ENCODE results near the gene NEURL1.

DNA sequence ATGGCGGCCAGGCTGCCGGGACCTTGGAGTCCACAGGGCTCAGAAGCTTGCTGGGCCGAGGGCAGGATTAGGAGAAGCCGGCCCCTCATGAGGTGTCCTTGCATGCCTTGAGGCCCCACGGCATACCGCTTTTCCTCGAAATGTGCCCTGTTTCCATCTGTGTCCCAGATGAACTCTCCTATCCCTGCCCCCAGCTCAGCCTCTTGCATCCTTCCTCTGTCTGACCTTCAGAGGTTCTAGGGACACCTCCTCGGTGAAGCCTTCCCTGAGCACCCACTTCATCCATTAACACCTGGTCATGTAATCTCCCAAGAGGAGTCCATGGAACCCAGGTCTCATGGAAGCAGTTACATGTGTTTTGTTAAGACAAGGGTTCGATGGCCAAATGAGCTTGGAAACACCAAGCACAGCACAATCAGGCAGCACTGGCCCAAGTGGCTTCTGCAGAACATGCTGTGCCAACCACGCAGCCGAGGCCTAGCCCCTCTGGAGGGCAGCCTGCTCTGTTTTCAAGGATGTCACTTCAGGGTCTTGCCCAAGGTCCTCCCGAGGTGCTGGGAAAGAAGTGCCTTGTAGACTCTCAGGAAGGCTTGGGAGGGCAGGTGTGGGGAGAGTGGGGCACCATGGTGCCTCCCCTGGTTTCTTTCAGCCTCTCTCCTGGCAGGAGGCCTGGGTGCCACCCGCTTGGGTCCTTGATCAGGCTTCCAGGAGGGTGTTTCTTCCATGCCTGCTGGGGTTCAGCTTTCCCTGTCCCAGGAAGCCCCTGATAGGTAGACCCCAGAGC, 124.3 kb downstream of the NEURL1 start:
- no peak for TF ChIP-seq GATA2 (IDR thresholded peaks at IDR 0.05; ENCODE audit: low read depth, low read length)
- TF ChIP-seq GATA3 (IDR thresholded peaks at IDR 0.05; ENCODE audit: low read depth, low read length), result no peak

Data from SH-SY5Y (cell line).